HEK293 (cell line): ENCODE measurements around the gene OSBPL1A.

ENCODE experiments used
- CTCF ChIA-PET: fragments of 350-600 bp; formaldehyde crosslinking; extraction: SDS; loops from one replicate; lab custom pipeline; 2021; ENCODE audit warnings: antibody characterized with exemption; lab: Yijun Ruan, JAX
- POLR2A ChIA-PET: fragments of 300-600 bp; formaldehyde crosslinking; extraction: SDS; loops from one replicate; lab custom pipeline; 2020; ENCODE audit warnings: antibody characterized with exemption, inconsistent platforms; lab: Yijun Ruan, JAX
- H3K27ac ChIP-seq: fragments of 200-500 bp; sonication (Bioruptor generic); 2 replicates; pipeline ENCODE4 v1.5.1; 2014; ENCODE audit warnings: low read depth, low read length, control low read depth, inconsistent platforms; ENCODE audit errors: extremely low read depth
- H3K36me3 ChIP-seq, 2 experiments: fragments of 200-500 bp in 1 of 2; sonication (Bioruptor generic) in 1 of 2; 1 replicate in 1 of 2; 2 replicates in 1 of 2; pipeline ENCODE4 v1.5.1; 2014 to 2017; ENCODE audit warnings: inconsistent platforms in 2 of 2, low read length in 2 of 2; ENCODE audit not compliant: control insufficient read depth in 2 of 2, insufficient read depth in 1 of 2
- H3K4me1 ChIP-seq: fragments of 200-500 bp; sonication (Bioruptor generic); 2 replicates; pipeline ENCODE4 v1.5.1; 2014; ENCODE audit warnings: mild to moderate bottlenecking, low read length, inconsistent platforms; ENCODE audit not compliant: control insufficient read depth, insufficient read depth
- H3K4me3 ChIP-seq: 2 replicates; pipeline ENCODE4 v1.5.1; 2011; ENCODE audit warnings: low read depth, mild to moderate bottlenecking, control low read depth, low read length, moderate library complexity
- H3K9me3 ChIP-seq: fragments of 200-500 bp; sonication (Bioruptor generic); 2 replicates; pipeline ENCODE4 v1.5.1; 2014; ENCODE audit warnings: low read depth, low read length, inconsistent platforms; ENCODE audit not compliant: control insufficient read depth, insufficient read depth
- OSR2 ChIP-seq: fragments of 450-650 bp; formaldehyde crosslinking; IDR thresholded peaks from 2 replicates; pipeline ENCODE4 v1.5.1; 2016; ENCODE audit warnings: missing biosample characterization, missing genetic modification characterization
- PRDM1 ChIP-seq: fragments of 450-650 bp; formaldehyde crosslinking; IDR thresholded peaks from 2 replicates; pipeline ENCODE4; 2016; ENCODE audit warnings: missing biosample characterization, missing genetic modification characterization
- SCRT2 ChIP-seq: fragments of 450-650 bp; formaldehyde crosslinking; IDR thresholded peaks from 2 replicates; pipeline ENCODE4 v1.5.1; 2016; ENCODE audit warnings: missing biosample characterization, missing genetic modification characterization
- SETDB1 ChIP-seq: IDR thresholded peaks from one replicate; pipeline ENCODE4 v1.6.1; 2017; ENCODE audit warnings: mild to moderate bottlenecking, low read length, moderate library complexity, mixed read lengths; ENCODE audit not compliant: insufficient read length
- YY2 ChIP-seq: fragments of 450-650 bp; formaldehyde crosslinking; IDR thresholded peaks from 2 replicates; pipeline ENCODE4 v1.5.1; 2016; ENCODE audit warnings: missing biosample characterization, missing genetic modification characterization
- ZBTB17 ChIP-seq: fragments of 450-650 bp; formaldehyde crosslinking; IDR thresholded peaks from 2 replicates; pipeline ENCODE4 v1.5.1; 2016; ENCODE audit warnings: missing biosample characterization, missing genetic modification characterization
- ZBTB21 ChIP-seq: fragments of 450-650 bp; formaldehyde crosslinking; IDR thresholded peaks from 2 replicates; pipeline ENCODE4 v1.5.1; 2017; ENCODE audit warnings: missing biosample characterization, missing genetic modification characterization
- ZBTB8A ChIP-seq: fragments of 450-650 bp; formaldehyde crosslinking; IDR thresholded peaks from 2 replicates; pipeline ENCODE4 v1.5.1; 2016; ENCODE audit warnings: missing biosample characterization, missing genetic modification characterization
- ZNF10 ChIP-seq: fragments of 450-650 bp; formaldehyde crosslinking; IDR thresholded peaks from 2 replicates; pipeline ENCODE4 v1.5.1; 2017; ENCODE audit warnings: missing biosample characterization, missing genetic modification characterization
- ZNF2 ChIP-seq: fragments of 450-650 bp; formaldehyde crosslinking; IDR thresholded peaks from 2 replicates; pipeline ENCODE4 v1.5.1; 2016; ENCODE audit warnings: missing biosample characterization, missing genetic modification characterization
- ZNF214 ChIP-seq: fragments of 450-650 bp; formaldehyde crosslinking; IDR thresholded peaks from 2 replicates; pipeline ENCODE4 v1.5.1; 2017; ENCODE audit warnings: missing biosample characterization, mild to moderate bottlenecking, missing genetic modification characterization, borderline replicate concordance
- ZNF292 ChIP-seq: fragments of 450-650 bp; formaldehyde crosslinking; IDR thresholded peaks from 2 replicates; pipeline ENCODE4 v1.5.1; 2016; ENCODE audit warnings: low read depth, missing biosample characterization, missing genetic modification characterization, borderline replicate concordance
- ZNF555 ChIP-seq: fragments of 450-650 bp; formaldehyde crosslinking; conservative IDR thresholded peaks from 2 replicates; pipeline ENCODE4 v1.5.1; 2017; ENCODE audit warnings: missing biosample characterization, mild to moderate bottlenecking, missing genetic modification characterization, inconsistent platforms
- ZNF596 ChIP-seq: fragments of 450-650 bp; IDR thresholded peaks from 2 replicates; pipeline ENCODE4 v1.5.0; 2018; ENCODE audit warnings: missing biosample characterization, mild to moderate bottlenecking, missing genetic modification characterization, moderate library complexity
- ZNF600 ChIP-seq: fragments of 450-650 bp; formaldehyde crosslinking; IDR thresholded peaks from 2 replicates; pipeline ENCODE4 v1.5.1; 2016; ENCODE audit warnings: missing biosample characterization, missing genetic modification characterization
- ZNF623 ChIP-seq: fragments of 450-650 bp; formaldehyde crosslinking; IDR thresholded peaks from 2 replicates; pipeline ENCODE4 v1.5.1; 2016; ENCODE audit warnings: missing biosample characterization, missing genetic modification characterization
- TF ChIP-seq, protein P1 (sequence below): fragments of 450-650 bp; formaldehyde crosslinking; IDR thresholded peaks from 2 replicates; pipeline ENCODE4 v1.5.0; 2017; ENCODE audit warnings: missing biosample characterization, missing genetic modification characterization, borderline replicate concordance
- TF ChIP-seq, protein P2 (sequence below): fragments of 450-650 bp; IDR thresholded peaks from 2 replicates; pipeline ENCODE4 v1.5.1; 2018; ENCODE audit warnings: missing biosample characterization, mild to moderate bottlenecking, missing genetic modification characterization
- TF ChIP-seq, protein P3 (sequence below): fragments of 450-650 bp; formaldehyde crosslinking; IDR thresholded peaks from 2 replicates; pipeline ENCODE4 v1.5.1; 2016; ENCODE audit warnings: missing biosample characterization, missing genetic modification characterization

Gene OSBPL1A

DNA sequence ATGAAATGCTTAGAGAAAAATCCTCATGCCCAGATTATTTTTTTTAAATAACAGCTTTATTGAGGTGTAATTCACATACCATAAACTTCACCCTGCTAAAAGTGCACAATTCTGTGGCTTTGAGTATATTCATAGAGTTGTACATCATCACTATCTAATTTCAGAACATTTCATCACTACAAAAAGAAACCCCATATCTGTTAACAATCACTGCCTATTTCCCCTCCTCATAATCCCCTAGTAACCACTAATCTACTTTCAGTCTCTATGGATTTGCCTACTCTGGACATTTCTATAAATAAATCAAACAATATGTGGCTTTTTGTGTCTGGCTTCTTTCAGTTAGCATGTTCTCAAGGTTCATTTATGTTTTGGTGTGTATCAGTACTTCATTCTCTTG is 51.4 kb downstream of the OSBPL1A start (continued):
- TF ChIP-seq, protein P1, sequence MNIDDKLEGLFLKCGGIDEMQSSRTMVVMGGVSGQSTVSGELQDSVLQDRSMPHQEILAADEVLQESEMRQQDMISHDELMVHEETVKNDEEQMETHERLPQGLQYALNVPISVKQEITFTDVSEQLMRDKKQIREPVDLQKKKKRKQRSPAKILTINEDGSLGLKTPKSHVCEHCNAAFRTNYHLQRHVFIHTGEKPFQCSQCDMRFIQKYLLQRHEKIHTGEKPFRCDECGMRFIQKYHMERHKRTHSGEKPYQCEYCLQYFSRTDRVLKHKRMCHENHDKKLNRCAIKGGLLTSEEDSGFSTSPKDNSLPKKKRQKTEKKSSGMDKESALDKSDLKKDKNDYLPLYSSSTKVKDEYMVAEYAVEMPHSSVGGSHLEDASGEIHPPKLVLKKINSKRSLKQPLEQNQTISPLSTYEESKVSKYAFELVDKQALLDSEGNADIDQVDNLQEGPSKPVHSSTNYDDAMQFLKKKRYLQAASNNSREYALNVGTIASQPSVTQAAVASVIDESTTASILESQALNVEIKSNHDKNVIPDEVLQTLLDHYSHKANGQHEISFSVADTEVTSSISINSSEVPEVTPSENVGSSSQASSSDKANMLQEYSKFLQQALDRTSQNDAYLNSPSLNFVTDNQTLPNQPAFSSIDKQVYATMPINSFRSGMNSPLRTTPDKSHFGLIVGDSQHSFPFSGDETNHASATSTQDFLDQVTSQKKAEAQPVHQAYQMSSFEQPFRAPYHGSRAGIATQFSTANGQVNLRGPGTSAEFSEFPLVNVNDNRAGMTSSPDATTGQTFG (tag by site-specific recombination) = no peak
- TF ChIP-seq YY2 = no peak

DNA sequence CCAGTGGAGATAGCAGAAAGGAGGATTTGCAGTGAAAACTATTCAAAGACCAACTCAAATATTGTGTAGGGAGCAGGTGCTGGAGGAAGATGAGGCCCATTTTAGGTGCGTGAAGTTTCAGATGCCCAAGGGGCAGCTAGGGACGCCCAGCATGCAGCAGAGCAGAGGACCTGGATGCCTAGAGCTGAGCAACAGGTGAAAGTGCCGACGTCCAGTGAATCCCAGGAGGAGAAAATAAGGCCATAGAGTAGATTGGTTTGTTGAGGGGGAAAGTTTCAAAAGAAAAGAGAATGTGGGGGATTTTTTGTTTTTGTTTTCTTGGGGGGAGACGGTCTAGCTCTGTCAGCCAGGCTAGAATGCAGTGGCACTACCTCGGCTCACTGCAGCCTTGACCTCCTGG is 53.1 kb downstream of the OSBPL1A start:
- H3K36me3 ChIP-seq = no peaks in the 10 kb centered on the region; a peak in 1 of 3 replicates
- no peaks in the 10 kb centered on the region for H3K4me1 ChIP-seq
- TF ChIP-seq SETDB1 (no peak), PRDM1 (peak; percentile 56; the same call in 1 of the 2 replicates), SCRT2 (tag by site-specific recombination) (peak; percentile 66)
- TF ChIP-seq, protein P2, sequence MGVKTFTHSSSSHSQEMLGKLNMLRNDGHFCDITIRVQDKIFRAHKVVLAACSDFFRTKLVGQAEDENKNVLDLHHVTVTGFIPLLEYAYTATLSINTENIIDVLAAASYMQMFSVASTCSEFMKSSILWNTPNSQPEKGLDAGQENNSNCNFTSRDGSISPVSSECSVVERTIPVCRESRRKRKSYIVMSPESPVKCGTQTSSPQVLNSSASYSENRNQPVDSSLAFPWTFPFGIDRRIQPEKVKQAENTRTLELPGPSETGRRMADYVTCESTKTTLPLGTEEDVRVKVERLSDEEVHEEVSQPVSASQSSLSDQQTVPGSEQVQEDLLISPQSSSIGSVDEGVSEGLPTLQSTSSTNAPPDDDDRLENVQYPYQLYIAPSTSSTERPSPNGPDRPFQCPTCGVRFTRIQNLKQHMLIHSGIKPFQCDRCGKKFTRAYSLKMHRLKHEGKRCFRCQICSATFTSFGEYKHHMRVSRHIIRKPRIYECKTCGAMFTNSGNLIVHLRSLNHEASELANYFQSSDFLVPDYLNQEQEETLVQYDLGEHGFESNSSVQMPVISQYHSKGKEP = no peak
- H3K4me3 ChIP-seq = no peak overlapping the region
- ChIA-PET POLR2A (no interaction called here), CTCF (interaction anchor here (0.6 to 1.4 kb wide), 3 partner anchors 165 to 199 kb away, joined by 3 to 4 read pairs (median 3); no protein-coding TSS in a partner anchor)
- no peaks in the 10 kb centered on the region for H3K9me3 ChIP-seq
- no peak overlapping the region for H3K27ac ChIP-seq

DNA sequence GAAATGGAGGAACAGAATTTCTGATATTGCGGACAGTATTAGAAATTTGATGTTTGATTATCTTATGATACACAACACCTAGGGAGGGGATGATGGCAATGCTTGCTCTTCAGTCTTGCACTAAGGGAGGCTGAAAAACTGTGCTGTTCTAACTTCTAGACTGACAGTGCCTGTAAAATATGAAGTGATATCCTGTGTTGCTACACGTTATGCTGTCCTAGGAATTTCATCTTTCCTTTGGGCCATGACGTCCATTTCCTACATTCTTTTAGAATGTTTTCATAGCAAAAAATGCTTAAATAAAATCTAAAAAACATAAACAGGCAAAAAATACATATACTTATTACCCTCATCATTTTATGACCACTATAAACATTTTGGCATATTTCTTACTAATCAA is 55.3 kb downstream of the OSBPL1A start:
- Histone ChIP-seq H3K4me3 (no peak overlapping the region), H3K36me3 (no peaks in the 10 kb centered on the region; a peak in 1 of 3 replicates), H3K9me3 (no peaks in the 10 kb centered on the region), H3K4me1 (no peaks in the 10 kb centered on the region), H3K27ac (no peak overlapping the region)
- ChIA-PET POLR2A (no interaction called here), CTCF (no interaction called here)
- no peak for TF ChIP-seq ZNF596

DNA sequence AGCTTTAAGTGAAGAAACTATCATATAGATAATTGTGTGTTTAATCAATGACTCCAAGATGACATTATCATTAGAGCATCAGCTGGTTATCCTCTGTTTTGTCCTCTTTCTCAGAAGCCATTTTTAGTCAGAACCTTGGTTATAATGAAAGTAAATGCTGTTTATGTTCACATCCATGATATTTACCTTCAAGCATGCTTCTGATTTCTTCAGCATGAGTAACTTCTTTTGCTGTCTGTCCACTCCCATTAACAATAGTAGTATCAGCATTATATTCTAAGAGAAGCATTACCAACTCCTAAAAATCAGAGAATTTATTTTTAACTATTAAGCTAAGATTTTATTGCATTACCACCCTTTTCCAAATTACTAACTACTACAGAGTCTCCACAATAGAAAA is 56.3 kb downstream of the OSBPL1A start:
- CTCF ChIA-PET = interaction anchor here (0.8 to 1.1 kb wide), 2 partner anchors 19 to 20 kb away, joined by 3 to 4 read pairs; no protein-coding TSS in a partner anchor
- Histone ChIP-seq H3K9me3 (no peaks in the 10 kb centered on the region), H3K4me3 (no peak overlapping the region), H3K36me3 (no peaks in the 10 kb centered on the region), H3K4me1 (no peaks in the 10 kb centered on the region), H3K27ac (no peak overlapping the region)
- POLR2A ChIA-PET = no interaction called here
- no peak for TF ChIP-seq OSR2 (tag by site-specific recombination)
- TF ChIP-seq ZNF292 (tag by site-specific recombination) = no peak
- TF ChIP-seq ZBTB17 (tag by site-specific recombination) = no peak
- no peak for TF ChIP-seq ZNF2 (tag by site-specific recombination)
- TF ChIP-seq ZNF600 (tag by site-specific recombination) = no peak
- no peak for TF ChIP-seq ZBTB8A (tag by site-specific recombination)
- no peak for TF ChIP-seq ZNF214 (tag by site-specific recombination)
- no peak for TF ChIP-seq ZNF623 (tag by site-specific recombination)
- no peak for TF ChIP-seq ZNF555
- no peak for TF ChIP-seq ZBTB21 (tag by site-specific recombination)
- TF ChIP-seq ZNF10 = no peak
- TF ChIP-seq, protein P3, sequence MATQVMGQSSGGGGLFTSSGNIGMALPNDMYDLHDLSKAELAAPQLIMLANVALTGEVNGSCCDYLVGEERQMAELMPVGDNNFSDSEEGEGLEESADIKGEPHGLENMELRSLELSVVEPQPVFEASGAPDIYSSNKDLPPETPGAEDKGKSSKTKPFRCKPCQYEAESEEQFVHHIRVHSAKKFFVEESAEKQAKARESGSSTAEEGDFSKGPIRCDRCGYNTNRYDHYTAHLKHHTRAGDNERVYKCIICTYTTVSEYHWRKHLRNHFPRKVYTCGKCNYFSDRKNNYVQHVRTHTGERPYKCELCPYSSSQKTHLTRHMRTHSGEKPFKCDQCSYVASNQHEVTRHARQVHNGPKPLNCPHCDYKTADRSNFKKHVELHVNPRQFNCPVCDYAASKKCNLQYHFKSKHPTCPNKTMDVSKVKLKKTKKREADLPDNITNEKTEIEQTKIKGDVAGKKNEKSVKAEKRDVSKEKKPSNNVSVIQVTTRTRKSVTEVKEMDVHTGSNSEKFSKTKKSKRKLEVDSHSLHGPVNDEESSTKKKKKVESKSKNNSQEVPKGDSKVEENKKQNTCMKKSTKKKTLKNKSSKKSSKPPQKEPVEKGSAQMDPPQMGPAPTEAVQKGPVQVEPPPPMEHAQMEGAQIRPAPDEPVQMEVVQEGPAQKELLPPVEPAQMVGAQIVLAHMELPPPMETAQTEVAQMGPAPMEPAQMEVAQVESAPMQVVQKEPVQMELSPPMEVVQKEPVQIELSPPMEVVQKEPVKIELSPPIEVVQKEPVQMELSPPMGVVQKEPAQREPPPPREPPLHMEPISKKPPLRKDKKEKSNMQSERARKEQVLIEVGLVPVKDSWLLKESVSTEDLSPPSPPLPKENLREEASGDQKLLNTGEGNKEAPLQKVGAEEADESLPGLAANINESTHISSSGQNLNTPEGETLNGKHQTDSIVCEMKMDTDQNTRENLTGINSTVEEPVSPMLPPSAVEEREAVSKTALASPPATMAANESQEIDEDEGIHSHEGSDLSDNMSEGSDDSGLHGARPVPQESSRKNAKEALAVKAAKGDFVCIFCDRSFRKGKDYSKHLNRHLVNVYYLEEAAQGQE (tag by site-specific recombination) = no peak
